ENCODE measurements around the gene ELMO3. TPM values are rescaled to one million over a fixed set of nuclear protein-coding genes. Genes with fewer than 3 reads are reported as not detected.

The ELMO3 gene
- total RNA-seq, 6 experiments from 2014 or later = 0.79 to 1.3 (median 1.1) TPM

- H3K36me3 Mint-ChIP-seq (ENCODE audit: low read depth) = peaks cover 22% of the 10 kb centered on the region
- no peak overlapping the region for H3K27ac Mint-ChIP-seq
- H3K27me3 Mint-ChIP-seq (ENCODE audit: insufficient read depth) = peaks cover 3% of the 10 kb centered on the region; the same call in 1 of the 2 replicates
- no peak for TF ChIP-seq CTCF (IDR thresholded peaks at IDR 0.05)
- H3K4me1 Mint-ChIP-seq (ENCODE audit: low read depth) = peaks cover 46% of the 10 kb centered on the region
- no peak overlapping the region; the same call in 1 of the 2 replicates for H3K4me3 Mint-ChIP-seq
- no peaks in the 10 kb centered on the region for H3K9me3 Mint-ChIP-seq
- DNase-seq = no peak
Measured at GRCh38 chr16:67190448-67191399, 8.2 kb upstream of the ELMO3 start.

GRCh38 chr16:67191411-67191994 is 7.4 kb upstream of the ELMO3 start:
- DNase-seq = no peak
- H3K9me3 Mint-ChIP-seq = no peaks in the 10 kb centered on the region
- peaks cover 4% of the 10 kb centered on the region; the same call in 1 of the 2 replicates for H3K27me3 Mint-ChIP-seq (ENCODE audit: insufficient read depth)
- peaks cover 45% of the 10 kb centered on the region for H3K4me1 Mint-ChIP-seq (ENCODE audit: low read depth)
- H3K27ac Mint-ChIP-seq = peak overlapping the region; percentile 69; the same call in 1 of the 2 replicates
- H3K36me3 Mint-ChIP-seq (ENCODE audit: low read depth) = peaks cover 30% of the 10 kb centered on the region
- TF ChIP-seq CTCF (IDR thresholded peaks at IDR 0.05) = no peak
- H3K4me3 Mint-ChIP-seq = peak overlapping the region; percentile 96

- no peak for TF ChIP-seq CTCF (IDR thresholded peaks at IDR 0.05)
- H3K9me3 Mint-ChIP-seq = no peaks in the 10 kb centered on the region
- H3K4me1 Mint-ChIP-seq (ENCODE audit: low read depth) = peaks cover 46% of the 10 kb centered on the region
- peak; percentile 88 for DNase-seq
- peaks cover 36% of the 10 kb centered on the region for H3K36me3 Mint-ChIP-seq (ENCODE audit: low read depth)
- peak within 1 kb of the TSS; percentile 83 for H3K27ac Mint-ChIP-seq
- H3K27me3 Mint-ChIP-seq (ENCODE audit: insufficient read depth) = peaks cover 7% of the 10 kb centered on the region
- H3K4me3 Mint-ChIP-seq = peak within 1 kb of the TSS; percentile 96
Measured at GRCh38 chr16:67191995-67192681, 6.8 kb upstream of the ELMO3 start, which contains the start of gene E2F4. Gene E2F4, plus strand, starts transcription at chr16:67192155. Its CDS starts 73 bp downstream, at chr16:67192228.

GRCh38 chr16:67192781-67193361 is 6.1 kb upstream of the ELMO3 start:
- peaks cover 7% of the 10 kb centered on the region for H3K27me3 Mint-ChIP-seq (ENCODE audit: insufficient read depth)

More at GRCh38 chr16:67192781-67193361, 6.1 kb upstream of the ELMO3 start:
- H3K4me1 Mint-ChIP-seq (ENCODE audit: low read depth) = peaks cover 46% of the 10 kb centered on the region
- no peak for DNase-seq
- H3K9me3 Mint-ChIP-seq = no peaks in the 10 kb centered on the region
- peak overlapping the region; percentile 96 for H3K4me3 Mint-ChIP-seq
- TF ChIP-seq CTCF (IDR thresholded peaks at IDR 0.05) = no peak
- H3K27ac Mint-ChIP-seq = peak overlapping the region; percentile 83
- peaks cover 36% of the 10 kb centered on the region for H3K36me3 Mint-ChIP-seq (ENCODE audit: low read depth)
